Adipocyte (in vitro differentiated cells): ENCODE results near the gene CLNK.

ENCODE experiments used
- DNase-seq: peaks from one replicate; pipeline ENCODE4 v3.0.0-alpha.2; 2015; ENCODE audit warnings: low read depth
- H3K27me3 ChIP-seq: replicated peaks from 2 replicates; pipeline ENCODE4 v1.7.0; 2013; ENCODE audit warnings: mild to moderate bottlenecking, low read length, moderate library complexity; ENCODE audit not compliant: control insufficient read depth, insufficient read depth
- H3K36me3 ChIP-seq: 2 replicates; pipeline ENCODE4 v1.7.0; 2013; ENCODE audit warnings: low read length, mild to moderate bottlenecking, moderate library complexity; ENCODE audit not compliant: control insufficient read depth, insufficient read depth, severe bottlenecking
- H3K4me1 ChIP-seq: 2 replicates; pipeline ENCODE4 v1.7.0; 2013; ENCODE audit warnings: mild to moderate bottlenecking, low read length, moderate library complexity; ENCODE audit not compliant: control insufficient read depth, insufficient read depth
- H3K4me3 ChIP-seq: 2 replicates; pipeline ENCODE4 v1.7.0; 2013; ENCODE audit warnings: mild to moderate bottlenecking, low read length, moderate library complexity
- H3K9ac ChIP-seq: 2 replicates; pipeline ENCODE4 v1.7.0; 2013; ENCODE audit warnings: mild to moderate bottlenecking, low read length, moderate library complexity
- H3K9me3 ChIP-seq: 2 replicates; pipeline ENCODE4 v1.7.0; 2013; ENCODE audit warnings: mild to moderate bottlenecking, low read length, moderate library complexity; ENCODE audit not compliant: control insufficient read depth

Gene CLNK

DNA sequence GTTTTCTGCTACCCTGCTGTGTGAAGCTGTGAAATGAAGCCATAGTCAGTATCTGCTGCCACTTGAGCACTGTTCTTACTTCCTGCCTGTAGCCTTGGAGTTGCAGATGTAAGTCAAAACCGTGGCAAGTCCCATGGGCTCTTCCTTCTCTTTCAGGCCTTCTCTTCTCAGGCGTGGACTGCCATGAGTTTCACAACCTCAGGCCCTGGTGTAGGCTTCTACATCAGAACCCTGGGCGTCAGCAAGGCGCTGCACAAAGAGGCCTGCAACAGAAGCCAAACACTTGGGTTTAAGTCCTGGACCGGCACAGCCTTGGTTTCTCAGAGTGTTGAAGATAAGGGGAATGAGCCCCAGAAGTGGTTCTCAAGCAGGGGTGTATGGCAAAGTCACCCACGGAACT, 229.8 kb downstream of the CLNK start:
- Histone ChIP-seq H3K36me3 (peaks cover 16% of the 10 kb centered on the region), H3K9me3 (no peaks in the 10 kb centered on the region)

DNA sequence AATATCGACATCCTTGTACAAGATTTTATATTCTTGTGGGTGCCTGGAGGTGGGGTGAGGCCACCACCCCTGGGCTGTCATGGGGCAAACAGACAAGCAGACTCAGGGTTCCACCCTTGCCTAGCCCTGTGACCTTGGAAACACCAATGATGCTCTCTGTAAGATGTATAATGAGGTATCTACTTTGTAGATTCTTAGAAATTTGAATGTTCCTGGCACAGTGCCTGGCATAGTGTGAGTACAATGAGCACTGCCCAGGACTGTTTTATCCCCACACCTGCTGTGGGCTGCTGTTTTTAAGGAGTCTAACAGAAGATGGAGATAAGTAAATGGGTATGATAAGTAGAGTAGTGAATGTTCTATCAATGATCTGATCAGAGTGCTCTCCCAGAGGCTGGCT, 230.4 kb downstream of the CLNK start:
- Histone ChIP-seq H3K4me3 (no peak overlapping the region), H3K9ac (no peak overlapping the region), H3K9me3 (no peaks in the 10 kb centered on the region), H3K36me3 (peaks cover 16% of the 10 kb centered on the region), H3K4me1 (peaks cover 37% of the 10 kb centered on the region), H3K27me3 (peaks cover 8% of the 10 kb centered on the region)
- DNase-seq, result no peak

More for the DNA sequence above, 229.8 kb downstream of the CLNK start:
- Histone ChIP-seq H3K4me1 (peaks cover 33% of the 10 kb centered on the region), H3K27me3 (peaks cover 11% of the 10 kb centered on the region), H3K9ac (no peak overlapping the region), H3K4me3 (no peak overlapping the region)
- DNase-seq, result no peak

DNA sequence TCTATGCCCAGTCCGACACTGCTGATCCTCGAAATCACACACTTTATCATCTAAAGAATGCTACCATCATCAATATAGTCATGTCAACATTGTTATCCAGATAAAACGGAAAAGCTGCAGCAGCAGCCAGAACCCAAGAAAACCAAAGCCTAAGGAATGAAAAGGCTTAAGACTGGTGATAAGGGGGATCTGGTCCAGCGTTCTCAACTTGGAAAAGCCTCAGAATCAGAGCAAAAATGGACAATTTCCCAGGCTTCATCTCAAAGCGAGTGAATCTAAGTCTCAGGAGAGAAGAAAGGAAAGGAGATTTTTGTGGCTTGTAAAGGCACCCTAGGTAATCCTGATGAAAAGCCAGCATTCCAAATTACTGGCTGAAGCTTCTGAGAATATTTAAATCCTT, 235.6 kb downstream of the CLNK start:
- H3K4me3 ChIP-seq, result no peak overlapping the region
- H3K9ac ChIP-seq, result no peak overlapping the region
- H3K27me3 ChIP-seq, result no peaks in the 10 kb centered on the region
- no peak for DNase-seq
- peaks cover 31% of the 10 kb centered on the region for H3K4me1 ChIP-seq
- H3K9me3 ChIP-seq, result no peaks in the 10 kb centered on the region
- peaks cover 36% of the 10 kb centered on the region for H3K36me3 ChIP-seq

DNA sequence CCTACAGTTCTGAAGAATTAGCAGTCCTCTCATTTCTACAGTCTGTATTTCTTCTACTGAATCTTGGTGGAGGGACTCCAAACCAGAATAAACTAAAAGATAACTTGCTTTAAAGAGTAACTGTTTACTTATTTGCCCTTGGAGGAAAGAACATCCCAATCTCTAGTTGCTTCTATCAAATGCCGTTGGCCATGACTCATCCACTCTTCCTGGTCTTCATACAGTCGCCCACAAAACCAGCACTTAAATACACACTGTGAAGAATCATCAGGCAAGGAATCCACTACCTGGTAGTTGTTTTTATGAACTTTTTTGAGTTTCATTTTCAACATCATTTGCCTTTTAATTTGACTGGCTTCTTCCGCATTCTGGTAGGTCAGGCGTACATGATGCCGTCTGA, 241.6 kb downstream of the CLNK start:
- Histone ChIP-seq H3K9ac (no peak overlapping the region), H3K4me3 (no peak overlapping the region), H3K27me3 (no peaks in the 10 kb centered on the region), H3K9me3 (no peaks in the 10 kb centered on the region), H3K36me3 (peaks cover 25% of the 10 kb centered on the region), H3K4me1 (no peaks in the 10 kb centered on the region)
- no peak for DNase-seq

DNA sequence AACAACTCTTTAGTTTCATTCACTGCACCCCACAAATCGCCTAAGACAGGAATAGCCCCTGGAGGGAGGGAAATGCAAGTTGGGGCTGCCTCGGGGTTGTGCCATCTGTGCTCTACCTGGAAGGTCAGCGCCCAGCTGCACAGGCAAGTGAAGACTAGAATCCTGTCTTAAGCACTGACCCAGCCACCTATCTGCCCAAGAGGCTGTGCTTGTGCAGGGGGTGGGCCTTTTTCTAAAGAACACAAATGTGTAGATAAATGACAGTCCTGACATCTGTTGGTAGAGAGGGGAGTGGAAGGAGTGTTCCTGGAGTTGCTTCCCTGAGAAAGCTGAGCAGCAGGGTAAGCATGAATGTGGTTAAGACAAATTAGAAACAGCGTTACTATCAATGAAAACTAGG, 243.1 kb downstream of the CLNK start:
- H3K9me3 ChIP-seq, result no peaks in the 10 kb centered on the region

DNA sequence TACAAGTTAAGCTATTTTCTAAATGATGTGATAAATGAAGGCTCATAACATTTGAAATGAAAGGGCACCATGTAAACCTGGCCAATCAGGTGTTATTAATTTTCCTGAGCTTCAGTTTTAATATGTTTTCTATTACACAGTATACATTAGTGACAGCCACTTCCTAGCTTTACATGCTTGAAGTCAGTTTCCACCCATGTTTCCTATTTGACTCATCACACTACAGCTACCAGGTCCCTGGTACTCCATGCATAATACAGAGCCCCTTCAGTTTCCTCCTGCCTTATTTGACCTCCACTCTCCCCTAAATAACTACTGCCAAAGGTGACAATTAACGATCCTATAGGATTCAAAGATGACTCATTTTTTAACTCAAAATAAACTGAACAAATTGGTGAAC, 245.6 kb downstream of the CLNK start:
- H3K4me1 ChIP-seq, result no peaks in the 10 kb centered on the region
- no peaks in the 10 kb centered on the region for H3K9me3 ChIP-seq
- H3K36me3 ChIP-seq, result peaks cover under 1% of the 10 kb centered on the region
- no peak for DNase-seq
- no peak overlapping the region for H3K9ac ChIP-seq
- no peaks in the 10 kb centered on the region for H3K27me3 ChIP-seq
- no peak overlapping the region for H3K4me3 ChIP-seq

More for the DNA sequence above, 243.1 kb downstream of the CLNK start:
- no peaks in the 10 kb centered on the region for H3K4me1 ChIP-seq
- no peaks in the 10 kb centered on the region for H3K27me3 ChIP-seq
- no peak overlapping the region for H3K9ac ChIP-seq
- no peak overlapping the region for H3K4me3 ChIP-seq
- H3K36me3 ChIP-seq, result peaks cover 25% of the 10 kb centered on the region
- no peak for DNase-seq

DNA sequence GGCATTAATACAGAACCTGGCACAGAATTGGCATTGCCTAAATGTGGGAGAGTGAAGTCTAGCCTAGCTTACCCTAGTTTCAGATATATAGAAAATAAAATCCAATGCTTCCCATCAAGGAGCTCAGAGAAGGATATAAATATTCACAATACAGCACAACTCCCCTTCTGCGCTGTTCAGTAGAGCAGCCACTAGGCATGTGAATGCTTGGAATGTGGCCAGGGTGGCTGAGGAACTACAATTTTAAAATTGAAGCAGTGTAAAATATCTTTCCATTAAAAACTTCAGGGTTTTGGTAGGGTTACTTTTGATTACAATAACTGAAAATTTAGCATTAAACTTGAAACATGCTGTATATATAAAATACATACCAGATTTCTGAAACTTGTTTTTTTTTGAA, 246.8 kb downstream of the CLNK start:
- no peak overlapping the region for H3K4me3 ChIP-seq

More for the DNA sequence above, 246.8 kb downstream of the CLNK start:
- no peak for DNase-seq
- Histone ChIP-seq H3K9ac (no peak overlapping the region), H3K4me1 (no peaks in the 10 kb centered on the region), H3K9me3 (no peaks in the 10 kb centered on the region), H3K36me3 (no peaks in the 10 kb centered on the region), H3K27me3 (no peaks in the 10 kb centered on the region)
